Breast epithelium (tissue), 4 donors: ENCODE measurements around the gene USP53. TPM values are rescaled to one million over a fixed set of nuclear protein-coding genes. Genes with fewer than 3 reads are reported as not detected.

Experiments
- DNase-seq, 2 donors: peaks; one replicate each; pipeline ENCODE4 v3.0.0-alpha.2; 2019; ENCODE audit warnings: low spot score in 2 of 2
- H3K27ac ChIP-seq, 2 donors: fragments of 200-600 bp; sonication (generic) in 1 of 2; one replicate each; pipeline ENCODE4 v1.5.1; 2016 to 2019; ENCODE audit warnings: mild to moderate bottlenecking in 1 of 2
- H3K27me3 ChIP-seq, 2 donors: fragments of 200-600 bp; sonication (generic) in 1 of 2; one replicate each; pipeline versions ENCODE4 v1.5.1 to v1.6.0; 2017 to 2019; ENCODE audit warnings: control low read depth in 1 of 2, mild to moderate bottlenecking in 1 of 2
- H3K36me3 ChIP-seq: fragments of 200-600 bp; one replicate; pipeline ENCODE4 v1.5.1; 2019
- H3K4me1 ChIP-seq, 2 donors: fragments of 200-600 bp; sonication (generic); one replicate each; pipeline ENCODE4 v1.5.1; 2016 to 2019; ENCODE audit warnings: control low read depth in 1 of 2
- H3K4me3 ChIP-seq, 3 donors: fragments of 200-600 bp; sonication (generic); 1 replicate in 2 of 3; 2 replicates in 1 of 3; pipeline ENCODE4 v1.5.1; 2016 to 2019; ENCODE audit warnings: mild to moderate bottlenecking in 3 of 3, moderate library complexity in 2 of 3
- H3K9me3 ChIP-seq, 2 donors: fragments of 200-600 bp; sonication (generic) in 1 of 2; one replicate each; pipeline ENCODE4 v1.5.1; 2016 to 2019; ENCODE audit warnings: control low read depth in 1 of 2
- POLR2A ChIP-seq: fragments of 450-650 bp; IDR thresholded peaks from one replicate; pipeline ENCODE4 v1.6.1; 2016; ENCODE audit warnings: antibody characterized with exemption, mild to moderate bottlenecking, moderate library complexity
- POLR2AphosphoS5 ChIP-seq, 3 donors: sonication (generic); formaldehyde crosslinking; IDR thresholded peaks; one replicate each; pipeline ENCODE4 v1.6.1; 2017; ENCODE audit warnings: antibody characterized with exemption in 3 of 3
- intact Hi-C: fragments of 100-400 bp; cut with DNase I; formaldehyde crosslinking; loops from one replicate; pipeline ENCODE4 v1.15.1; 2023; ENCODE audit warnings: low total_unique reads
- total RNA-seq, 3 donors: library from RNA; depleted of rRNA; stranded (reverse); fragments of >200 nt; gene quantifications; one replicate each; pipeline ENCODE4 v1.1.0, GENCODE V29; 2016
- TF ChIP-seq, protein P1 (sequence below), 3 donors: fragments of 450-650 bp; IDR thresholded peaks; one replicate each; pipeline ENCODE4 v1.5.1; 2016 to 2017; ENCODE audit warnings: antibody characterized with exemption in 3 of 3, mild to moderate bottlenecking in 3 of 3, moderate library complexity in 3 of 3

The USP53 gene
- total RNA-seq, 3 donors from 2014 or later = 123 to 167 (median 136) TPM

DNA sequence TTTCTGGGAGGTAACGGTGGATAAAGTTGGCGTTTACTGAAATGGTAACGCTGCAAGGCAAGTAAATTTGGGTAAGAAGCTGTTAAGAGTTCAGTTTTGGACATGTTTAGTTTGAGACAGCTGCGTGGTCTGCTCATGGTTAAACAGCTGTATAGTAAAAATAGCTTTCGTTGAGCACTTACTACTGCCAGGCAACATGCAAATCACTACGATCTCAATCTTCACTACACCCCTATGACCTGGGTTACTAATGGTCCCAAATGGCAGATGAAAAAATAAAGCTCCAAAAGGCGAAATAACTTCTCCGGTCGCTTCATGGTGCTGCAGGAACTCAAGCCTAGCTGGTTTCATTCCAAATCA, 87.2 kb downstream of the USP53 start:
- no peak for DNase-seq
- intact Hi-C loops = no loop called here
- H3K4me1 ChIP-seq = no peaks in the 10 kb centered on the region
- H3K4me3 ChIP-seq = peak overlapping the region; percentile 73 to 88 (median 82)
- no peaks in the 10 kb centered on the region for H3K36me3 ChIP-seq
- no peaks in the 10 kb centered on the region for H3K9me3 ChIP-seq
- no peaks in the 10 kb centered on the region for H3K27me3 ChIP-seq
- H3K27ac ChIP-seq = peak overlapping the region; percentile 94 to 97
- TF ChIP-seq, protein P1, sequence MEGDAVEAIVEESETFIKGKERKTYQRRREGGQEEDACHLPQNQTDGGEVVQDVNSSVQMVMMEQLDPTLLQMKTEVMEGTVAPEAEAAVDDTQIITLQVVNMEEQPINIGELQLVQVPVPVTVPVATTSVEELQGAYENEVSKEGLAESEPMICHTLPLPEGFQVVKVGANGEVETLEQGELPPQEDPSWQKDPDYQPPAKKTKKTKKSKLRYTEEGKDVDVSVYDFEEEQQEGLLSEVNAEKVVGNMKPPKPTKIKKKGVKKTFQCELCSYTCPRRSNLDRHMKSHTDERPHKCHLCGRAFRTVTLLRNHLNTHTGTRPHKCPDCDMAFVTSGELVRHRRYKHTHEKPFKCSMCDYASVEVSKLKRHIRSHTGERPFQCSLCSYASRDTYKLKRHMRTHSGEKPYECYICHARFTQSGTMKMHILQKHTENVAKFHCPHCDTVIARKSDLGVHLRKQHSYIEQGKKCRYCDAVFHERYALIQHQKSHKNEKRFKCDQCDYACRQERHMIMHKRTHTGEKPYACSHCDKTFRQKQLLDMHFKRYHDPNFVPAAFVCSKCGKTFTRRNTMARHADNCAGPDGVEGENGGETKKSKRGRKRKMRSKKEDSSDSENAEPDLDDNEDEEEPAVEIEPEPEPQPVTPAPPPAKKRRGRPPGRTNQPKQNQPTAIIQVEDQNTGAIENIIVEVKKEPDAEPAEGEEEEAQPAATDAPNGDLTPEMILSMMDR (IDR thresholded peaks at IDR 0.05) = no peak
- no peak for TF ChIP-seq POLR2A

DNA sequence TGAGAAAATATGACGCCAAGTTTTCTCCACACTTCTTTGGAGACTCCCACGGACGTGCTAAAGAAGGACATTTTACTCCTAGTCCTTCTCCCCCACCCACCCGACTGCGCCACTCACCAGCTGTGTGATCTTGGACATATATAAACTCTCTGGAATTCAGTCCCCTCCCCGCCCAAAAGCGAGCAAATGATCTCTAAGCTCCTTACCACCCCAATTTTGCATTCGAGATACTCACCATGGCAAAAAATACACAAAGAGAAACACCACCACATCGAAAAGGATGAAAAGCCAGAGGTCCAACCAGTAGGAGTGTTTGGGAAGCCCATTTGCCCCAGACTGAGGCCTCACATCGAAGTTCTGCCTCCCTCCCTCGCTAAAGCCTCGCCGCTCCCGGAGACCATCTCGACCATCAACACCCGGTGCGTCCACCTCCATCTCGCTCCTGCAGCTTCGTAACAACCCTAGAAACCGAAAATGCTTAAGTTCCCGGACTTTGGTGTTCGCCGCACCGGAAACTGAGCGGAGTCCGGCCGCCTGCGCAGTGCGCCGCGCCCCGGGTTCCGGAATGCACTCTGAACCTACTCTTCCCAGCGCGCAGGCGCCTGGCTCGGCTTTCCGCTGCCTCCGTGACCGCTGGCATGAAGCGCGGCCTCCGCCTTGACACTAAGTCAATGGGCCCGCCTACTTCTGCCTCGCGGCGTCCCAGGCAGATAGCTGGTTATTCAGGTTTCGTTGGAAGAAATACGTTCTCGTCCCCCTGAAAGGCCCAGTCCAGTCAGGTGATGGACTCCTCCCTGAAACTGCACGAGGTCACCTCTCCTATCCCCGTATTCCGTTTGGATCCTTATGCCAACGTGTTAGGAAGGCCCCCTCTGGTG, 87.8 kb downstream of the USP53 start:
- TF ChIP-seq POLR2A (peak; percentile 87), POLR2AphosphoS5 (IDR thresholded peaks at IDR 0.05) (peak; percentile 84 to 95 (median 94))
- TF ChIP-seq, protein P1 (IDR thresholded peaks at IDR 0.05) = no peak
- DNase-seq = peak; percentile 96 to 97
- Histone ChIP-seq H3K36me3 (no peaks in the 10 kb centered on the region), H3K27me3 (no peaks in the 10 kb centered on the region), H3K9me3 (no peaks in the 10 kb centered on the region), H3K4me3 (peak overlapping the region; percentile 73 to 88 (median 82)), H3K4me1 (no peaks in the 10 kb centered on the region), H3K27ac (peak overlapping the region; percentile 94 to 97)
- intact Hi-C loops = no loop called here

DNA sequence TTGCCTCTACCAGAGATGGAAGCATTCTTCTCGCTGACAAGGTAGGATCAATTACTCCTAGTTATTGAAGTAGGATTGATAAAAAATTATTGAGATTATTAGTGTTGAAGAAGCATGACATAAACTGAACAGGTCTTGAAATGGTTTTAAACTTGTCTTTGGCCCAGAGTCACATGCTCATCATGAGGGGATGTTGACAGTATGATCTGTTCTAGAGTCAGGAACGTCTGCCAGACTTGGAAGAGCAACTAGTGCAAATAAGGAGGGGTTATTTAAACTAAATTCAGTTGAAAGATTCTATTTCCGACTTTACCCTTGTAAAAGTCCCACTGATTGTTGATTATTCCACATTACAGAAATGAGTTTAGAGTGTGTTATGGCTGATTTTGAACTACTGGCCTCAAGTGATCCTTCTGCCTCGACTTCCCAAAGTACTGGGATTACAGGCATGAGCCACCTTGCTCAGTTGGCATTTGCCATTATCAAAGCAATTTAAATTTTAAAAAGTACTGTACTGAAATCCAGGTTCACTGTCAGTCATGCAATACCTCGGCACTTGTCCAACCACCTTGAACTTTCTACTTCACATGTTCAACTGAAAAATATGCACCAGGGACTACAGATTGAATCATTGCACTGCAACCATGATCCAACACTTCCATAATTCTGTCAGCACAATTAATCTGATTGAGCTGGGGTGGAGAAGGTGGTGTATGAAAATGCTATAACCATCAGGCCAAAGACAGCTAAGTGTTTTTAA, 89.7 kb downstream of the USP53 start:
- Histone ChIP-seq H3K27ac (peak overlapping the region in 1 of 2 donors; percentile 10), H3K27me3 (no peaks in the 10 kb centered on the region), H3K4me3 (no peak overlapping the region), H3K36me3 (no peaks in the 10 kb centered on the region), H3K9me3 (no peaks in the 10 kb centered on the region), H3K4me1 (no peaks in the 10 kb centered on the region)
- TF ChIP-seq POLR2AphosphoS5 (IDR thresholded peaks at IDR 0.05) = no peak
- TF ChIP-seq POLR2A = no peak
- TF ChIP-seq, protein P1 (IDR thresholded peaks at IDR 0.05) = no peak
- no peak for DNase-seq
- intact Hi-C loops = loop anchor here (2.0 kb wide), 1 partner anchor 19 kb away; no protein-coding TSS in a partner anchor

DNA sequence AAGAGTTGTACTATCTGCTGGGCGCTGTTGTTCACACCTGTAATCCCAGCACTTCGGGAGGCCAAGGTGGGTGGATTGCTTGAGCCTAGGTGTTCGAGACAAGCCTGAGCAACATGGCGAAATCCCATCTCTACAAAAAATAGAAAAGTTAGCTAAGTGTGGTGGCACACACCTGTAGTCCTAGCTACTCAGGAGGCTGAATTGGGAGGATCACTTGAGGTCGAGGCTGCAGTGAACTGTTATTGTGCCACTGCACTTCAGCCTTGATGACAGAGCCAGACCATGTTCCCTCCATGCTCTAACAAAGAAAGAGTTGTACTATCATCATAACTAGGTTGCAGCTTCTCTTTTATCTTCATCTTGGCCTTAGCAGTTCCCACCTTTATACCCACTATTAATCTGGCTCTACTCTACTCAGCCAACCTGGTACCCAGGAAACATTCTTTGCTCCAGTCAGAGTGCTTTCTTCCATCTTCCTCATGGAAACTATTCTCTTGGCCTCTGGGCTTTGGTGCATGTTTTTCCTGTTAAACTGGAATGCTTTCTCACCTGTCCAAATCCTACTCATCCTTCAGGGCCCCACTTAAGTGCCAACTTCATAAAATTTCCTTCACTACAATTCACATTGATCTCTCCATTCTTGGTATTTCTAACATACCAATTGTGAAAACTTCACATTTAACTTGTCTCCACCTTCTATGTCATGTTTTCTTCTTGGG, 91.2 kb downstream of the USP53 start:
- no peaks in the 10 kb centered on the region for H3K27me3 ChIP-seq
- no peaks in the 10 kb centered on the region for H3K4me1 ChIP-seq
- no peaks in the 10 kb centered on the region for H3K36me3 ChIP-seq
- no peaks in the 10 kb centered on the region for H3K9me3 ChIP-seq
- intact Hi-C loops = loop anchor here (2.0 kb wide), 1 partner anchor 21 kb away; no protein-coding TSS in a partner anchor
- no peak overlapping the region for H3K4me3 ChIP-seq
- no peak for DNase-seq
- TF ChIP-seq POLR2AphosphoS5 (IDR thresholded peaks at IDR 0.05) (no peak), POLR2A (no peak)
- TF ChIP-seq, protein P1 (IDR thresholded peaks at IDR 0.05) = no peak
- H3K27ac ChIP-seq = no peak overlapping the region
